Thoracic aorta (tissue), 2 donors: Measurements from ENCODE around the gene DHX9. TPM values are rescaled to one million over a fixed set of nuclear protein-coding genes. Genes with fewer than 3 reads are reported as not detected.

Experiments used
- ATAC-seq: fragments of 150-250 bp; one replicate; pipeline ENCODE4 v1.8.0; 2017; ENCODE audit warnings: low read depth; ENCODE audit not compliant: insufficient number of reproducible peaks, low FRiP score
- DNase-seq: peaks from one replicate; pipeline ENCODE4 v3.0.0-alpha.2; 2020; ENCODE audit warnings: low spot score
- H3K27ac ChIP-seq, 2 donors: fragments of 200-600 bp; sonication (generic); 1 replicate in 1 of 2; 2 replicates in 1 of 2; pipeline ENCODE4 v1.5.1; 2016; ENCODE audit warnings: mild to moderate bottlenecking in 2 of 2, moderate library complexity in 2 of 2
- H3K27me3 ChIP-seq: fragments of 200-600 bp; sonication (generic); replicated peaks from 2 replicates; pipeline ENCODE4 v1.6.0; 2016; ENCODE audit warnings: mild to moderate bottlenecking; ENCODE audit not compliant: insufficient read depth
- H3K36me3 ChIP-seq: fragments of 200-600 bp; sonication (generic); one replicate; pipeline ENCODE4 v1.5.1; 2016
- H3K4me1 ChIP-seq, 2 donors: fragments of 200-600 bp; sonication (generic); 1 replicate in 1 of 2; 2 replicates in 1 of 2; pipeline versions ENCODE4 v1.5.1 to v1.6.0; 2016; ENCODE audit warnings: low read depth in 2 of 2, mild to moderate bottlenecking in 1 of 2; ENCODE audit not compliant: control insufficient read depth in 1 of 2
- H3K4me3 ChIP-seq: fragments of 200-600 bp; sonication (generic); 2 replicates; pipeline ENCODE4 v1.5.1; 2016; ENCODE audit warnings: mild to moderate bottlenecking
- H3K9me3 ChIP-seq: fragments of 200-600 bp; sonication (generic); 2 replicates; pipeline ENCODE4 v1.5.1; 2016
- CTCF ChIP-seq: fragments of 200-600 bp; sonication (generic); IDR thresholded peaks from one replicate; pipeline ENCODE4 v1.5.1; 2019; ENCODE audit warnings: antibody characterized with exemption
- total RNA-seq, 2 donors: library from RNA; depleted of rRNA; stranded (reverse); fragments of >200 nt; gene quantifications; one replicate each; pipeline versions ENCODE4 v1.1.0 to v1.2.3, GENCODE V29; 2016

DHX9 gene
- total RNA-seq, 2 donors from 2014 or later, result 62.7 to 67.9 TPM

GRCh38 chr1:182867861-182868260 is 28.7 kb downstream of the DHX9 start:
- Histone ChIP-seq H3K27ac (no peak overlapping the region), H3K9me3 (no peaks in the 10 kb centered on the region), H3K36me3 (peaks cover 49% of the 10 kb centered on the region), H3K4me1 (no peaks in the 10 kb centered on the region), H3K27me3 (no peaks in the 10 kb centered on the region), H3K4me3 (no peak overlapping the region)
- DNase-seq (no peak), ATAC-seq (no peak)
- TF ChIP-seq CTCF, result no peak

GRCh38 chr1:182869241-182869666 is 30.1 kb downstream of the DHX9 start:
- ATAC-seq (no peak), DNase-seq (no peak)
- peaks cover 48% of the 10 kb centered on the region for H3K36me3 ChIP-seq
- H3K9me3 ChIP-seq, result no peaks in the 10 kb centered on the region
- TF ChIP-seq CTCF, result no peak
- no peaks in the 10 kb centered on the region for H3K4me1 ChIP-seq
- H3K4me3 ChIP-seq, result no peak overlapping the region
- no peaks in the 10 kb centered on the region for H3K27me3 ChIP-seq
- no peak overlapping the region for H3K27ac ChIP-seq

GRCh38 chr1:182872881-182873280 is 33.7 kb downstream of the DHX9 start:
- no peak for DNase-seq
- Histone ChIP-seq H3K27me3 (no peaks in the 10 kb centered on the region), H3K27ac (no peak overlapping the region), H3K36me3 (peaks cover 63% of the 10 kb centered on the region), H3K4me1 (no peaks in the 10 kb centered on the region), H3K4me3 (no peak overlapping the region), H3K9me3 (no peaks in the 10 kb centered on the region)
- TF ChIP-seq CTCF, result no peak
- no peak for ATAC-seq

- H3K9me3 ChIP-seq, result no peaks in the 10 kb centered on the region
- no peak overlapping the region for H3K27ac ChIP-seq
- H3K36me3 ChIP-seq, result peaks cover 74% of the 10 kb centered on the region
- no peaks in the 10 kb centered on the region for H3K4me1 ChIP-seq
- DNase-seq (no peak), ATAC-seq (no peak)
- H3K27me3 ChIP-seq, result no peaks in the 10 kb centered on the region
- no peak overlapping the region for H3K4me3 ChIP-seq
- no peak for TF ChIP-seq CTCF
Observed at GRCh38 chr1:182875889-182876288, 36.7 kb downstream of the DHX9 start.

GRCh38 chr1:182877331-182877730 is 38.2 kb downstream of the DHX9 start:
- Histone ChIP-seq H3K36me3 (peaks cover 88% of the 10 kb centered on the region), H3K4me3 (no peak overlapping the region), H3K4me1 (no peaks in the 10 kb centered on the region), H3K9me3 (no peaks in the 10 kb centered on the region), H3K27ac (no peak overlapping the region), H3K27me3 (no peaks in the 10 kb centered on the region)
- DNase-seq, result no peak
- no peak for TF ChIP-seq CTCF
- ATAC-seq, result no peak
